CD4-positive, alpha-beta T cell treated with Interleukin-21 for 1 hour (primary cell): ENCODE measurements around the gene EARS2.

Experiments
- DNase-seq: peaks from one replicate; pipeline ENCODE4 v3.0.0-alpha.2; 2020

The EARS2 gene

GRCh38 chr16:23504453-23505179, 52.5 kb downstream of the EARS2 start:
- peak; percentile 62 for DNase-seq

DNA sequence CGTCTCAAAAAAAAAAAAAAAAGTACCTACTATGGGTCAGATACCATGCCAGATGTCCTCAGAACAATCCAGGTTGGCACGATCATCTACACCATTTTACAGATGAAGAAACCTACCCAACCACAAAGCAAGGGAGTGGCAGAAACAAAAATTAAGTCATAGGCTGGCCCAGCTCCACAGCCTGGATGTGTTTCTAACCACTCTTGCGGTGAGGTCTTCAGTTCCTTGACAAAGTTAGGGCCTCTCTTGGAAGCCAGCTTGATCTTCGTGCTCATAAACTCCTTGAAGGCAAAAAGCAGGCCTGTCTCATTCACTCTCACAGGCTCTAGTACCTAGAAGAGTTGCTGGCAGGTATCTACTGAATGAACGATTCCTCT, 53.1 kb downstream of the EARS2 start:
- peak; percentile 26 for DNase-seq

DNA sequence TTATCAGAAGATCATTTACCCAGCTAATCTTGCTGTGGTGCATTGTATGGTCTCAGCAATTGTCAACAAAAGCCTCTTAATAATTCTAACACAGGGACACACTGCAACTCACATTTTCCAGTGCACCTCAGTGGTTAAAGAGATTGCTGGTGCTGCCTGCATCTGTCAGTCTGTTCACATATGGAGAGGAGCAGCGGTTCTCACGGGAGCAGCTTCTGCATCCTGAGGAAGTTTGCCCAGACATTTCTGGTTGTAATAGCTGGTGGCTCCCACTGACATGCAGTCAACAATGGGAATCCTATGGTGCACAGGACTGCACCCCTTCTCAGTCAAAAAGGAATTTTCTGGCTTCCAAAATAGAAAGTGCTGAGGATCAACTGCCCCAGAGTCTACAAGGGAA, 54.7 kb downstream of the EARS2 start:
- no peak for DNase-seq

DNA sequence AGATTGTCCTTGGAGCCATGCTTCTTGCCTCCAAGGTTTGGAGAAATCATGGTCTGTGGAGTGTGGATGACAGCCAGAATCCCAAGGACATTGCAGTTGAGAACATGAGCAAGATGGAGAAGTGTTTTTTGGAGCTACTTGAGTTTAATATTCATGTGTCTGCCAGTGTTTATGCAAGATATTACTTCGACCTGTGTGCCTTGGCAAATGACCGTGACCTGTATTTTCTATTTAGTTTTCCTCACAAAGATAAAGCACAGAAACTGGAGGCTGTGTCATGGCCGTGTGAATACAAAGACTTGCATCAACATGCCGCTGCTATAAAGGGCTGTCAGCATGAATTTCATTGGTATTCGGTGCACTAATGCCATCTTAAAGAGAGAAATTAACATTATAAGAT, 55.9 kb downstream of the EARS2 start:
- no peak for DNase-seq

DNA sequence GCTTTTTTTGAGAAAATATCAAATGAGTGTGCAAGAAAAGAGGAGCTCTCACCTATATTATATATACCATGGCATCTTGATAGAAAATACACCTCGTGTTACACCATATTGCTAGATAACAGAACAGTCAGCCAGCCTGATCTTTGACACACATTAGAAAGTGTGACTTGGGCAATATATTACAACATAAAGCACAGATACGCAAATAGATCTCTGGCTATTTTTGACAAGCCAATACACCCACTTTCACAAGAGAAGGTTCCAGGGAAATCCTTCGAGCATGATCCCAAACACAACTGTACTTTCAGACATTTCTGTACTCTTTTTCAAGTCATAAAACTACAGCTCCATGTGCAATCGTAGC, 56.3 kb downstream of the EARS2 start:
- no peak for DNase-seq

GRCh38 chr16:23500212-23500861, 56.8 kb downstream of the EARS2 start:
- no peak for DNase-seq

- no peak for DNase-seq
Observed at GRCh38 chr16:23499801-23500200, 57.3 kb downstream of the EARS2 start.

DNA sequence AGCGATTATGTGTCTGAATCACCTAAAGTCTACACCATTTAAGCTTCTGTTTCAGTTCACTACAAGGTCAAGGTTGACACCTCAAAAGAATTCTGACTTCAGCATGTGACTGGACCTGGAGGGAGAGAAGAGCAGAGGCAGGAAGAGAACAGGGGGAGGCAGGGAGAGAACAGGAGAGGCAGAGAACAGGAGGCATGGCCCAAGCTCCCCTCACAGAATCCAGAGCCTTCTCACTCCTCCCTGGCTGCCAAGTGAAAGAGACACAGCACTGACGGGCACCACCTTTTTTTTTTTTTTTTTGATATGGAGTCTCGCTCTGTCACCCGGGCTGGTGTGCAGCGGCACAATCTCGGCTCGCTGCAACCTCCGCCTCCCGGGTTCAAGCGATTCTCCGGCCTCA, 58.3 kb downstream of the EARS2 start:
- DNase-seq, result no peak

DNA sequence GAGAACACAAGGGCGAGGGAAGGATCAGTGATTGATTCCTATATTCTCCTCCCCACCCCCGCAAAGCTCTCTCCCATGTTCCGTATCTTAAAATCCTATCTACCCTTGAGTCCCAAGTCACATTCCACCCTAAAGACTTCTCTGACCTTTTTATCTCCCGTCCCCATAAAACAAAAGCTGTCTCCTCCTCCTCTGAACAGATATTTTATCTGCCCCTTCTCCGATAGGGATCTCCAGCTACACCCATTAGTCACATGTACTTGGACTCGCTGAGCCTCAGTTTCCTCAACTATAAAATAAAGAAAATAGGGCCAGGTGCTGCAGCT, 59.6 kb downstream of the EARS2 start:
- no peak for DNase-seq

- no peak for DNase-seq
Observed at GRCh38 chr16:23496821-23497542, 60.2 kb downstream of the EARS2 start.

- DNase-seq, result no peak
Observed at GRCh38 chr16:23495671-23496070, 61.5 kb downstream of the EARS2 start.

DNA sequence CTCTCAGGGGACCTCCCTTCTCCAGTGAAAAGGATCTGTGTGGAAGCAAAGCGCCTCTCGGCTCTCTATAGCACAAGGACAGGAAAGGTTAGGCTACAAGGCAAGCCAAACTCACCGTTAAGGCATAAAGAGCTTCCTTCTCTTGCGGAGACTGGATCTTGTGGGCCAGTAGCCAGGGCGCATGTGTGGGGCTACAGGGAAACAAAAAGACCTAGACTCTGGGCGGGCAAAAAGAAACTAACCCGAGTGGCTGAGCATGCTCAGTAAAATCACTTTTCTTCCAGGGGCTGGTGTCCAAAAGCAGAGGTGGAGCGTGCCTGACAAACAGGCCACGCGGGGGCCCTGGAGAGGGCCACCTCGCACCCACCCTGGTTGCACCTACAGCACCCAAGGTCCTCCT, 63.0 kb downstream of the EARS2 start:
- DNase-seq, result no peak

- DNase-seq, result no peak
Observed at GRCh38 chr16:23491490-23492391, 65.4 kb downstream of the EARS2 start.

- DNase-seq, result no peak
Observed at GRCh38 chr16:23486480-23486879, 70.7 kb downstream of the EARS2 start.

- no peak for DNase-seq
Observed at GRCh38 chr16:23485841-23486240, 71.3 kb downstream of the EARS2 start.

DNA sequence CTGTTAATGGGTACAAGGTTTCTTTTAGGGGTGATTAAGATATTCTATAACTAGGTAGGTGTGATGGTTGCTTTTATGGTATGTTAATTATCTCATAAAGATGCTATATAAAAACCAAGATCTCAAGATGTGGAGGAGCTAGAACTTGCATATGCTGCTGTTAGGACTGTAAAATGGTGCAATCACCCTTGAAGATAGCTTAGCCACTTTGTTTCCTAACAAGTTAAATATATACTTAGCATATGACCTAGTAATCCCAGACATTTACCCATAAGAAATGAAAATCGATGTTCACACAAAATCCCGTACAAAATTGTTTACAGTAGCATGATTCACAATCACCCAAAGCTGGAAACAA, 71.9 kb downstream of the EARS2 start:
- DNase-seq, result no peak

- no peak for DNase-seq
Observed at GRCh38 chr16:23484510-23485256, 72.5 kb downstream of the EARS2 start.

- peak; percentile 41 for DNase-seq
Observed at GRCh38 chr16:23483492-23483891, 73.7 kb downstream of the EARS2 start.

DNA sequence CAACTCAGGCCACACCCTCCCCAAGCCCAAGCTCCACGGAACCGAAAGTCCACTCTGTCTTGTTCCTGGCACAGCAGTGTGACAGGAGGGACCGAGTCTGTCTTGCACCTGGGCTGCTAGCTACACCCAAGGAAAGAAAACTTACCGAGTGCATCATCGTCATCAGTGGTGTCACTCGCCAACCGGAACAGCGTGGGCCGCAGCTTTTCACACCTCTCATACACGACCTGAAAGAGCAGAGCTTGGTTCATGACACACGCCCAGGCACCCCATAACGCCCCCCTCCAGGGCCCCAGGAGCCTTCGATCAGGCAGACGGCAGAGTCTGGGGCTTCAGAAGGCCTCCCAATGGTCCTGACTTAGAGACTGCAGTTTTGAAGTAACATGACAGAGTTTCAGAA, 74.4 kb downstream of the EARS2 start:
- peak; percentile 81 for DNase-seq

- no peak for DNase-seq
Observed at GRCh38 chr16:23480257-23480656, 76.9 kb downstream of the EARS2 start.

GRCh38 chr16:23479138-23479537, 78.0 kb downstream of the EARS2 start:
- DNase-seq, result no peak

- DNase-seq, result no peak
Observed at GRCh38 chr16:23478566-23478965, 78.6 kb downstream of the EARS2 start.

DNA sequence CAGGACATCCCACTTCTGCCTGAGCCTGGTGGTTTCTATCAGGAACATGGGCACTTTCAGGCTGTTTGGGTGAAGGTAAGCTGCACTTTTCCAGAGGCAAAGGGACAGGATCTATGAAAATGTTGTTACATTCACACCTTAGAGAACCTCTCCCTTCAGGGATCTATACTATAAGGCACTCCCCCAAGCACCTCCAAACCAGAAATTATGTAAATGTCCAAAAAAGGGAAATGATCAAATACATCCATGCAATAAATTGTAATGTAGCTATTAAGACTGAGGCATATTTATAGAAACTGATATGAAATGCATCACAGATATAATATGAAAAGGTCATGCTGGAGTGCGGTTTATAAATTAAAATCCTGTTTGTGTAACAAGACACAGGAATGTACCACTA, 80.9 kb downstream of the EARS2 start:
- no peak for DNase-seq
